Mesenchymal stem cell (in vitro differentiated cells and primary cell): ENCODE data around the gene TRIL. TPM values are rescaled to one million over a fixed set of nuclear protein-coding genes. Genes with fewer than 3 reads are reported as not detected.

Experiments used
- DNase-seq: peaks from one replicate; pipeline ENCODE4 v3.0.0-alpha.2; 2013
- H2AFZ ChIP-seq: one replicate; pipeline ENCODE4 v1.6.1; 2013; ENCODE audit warnings: low read depth, mild to moderate bottlenecking, control low read depth, inconsistent platforms, low read length, moderate library complexity
- H2AK5ac ChIP-seq: 2 replicates; pipeline ENCODE4 v1.6.1; 2013; ENCODE audit warnings: low read length, moderate library complexity, mild to moderate bottlenecking, inconsistent platforms; ENCODE audit not compliant: severe bottlenecking
- H2BK120ac ChIP-seq: one replicate; pipeline ENCODE4 v1.6.1; 2013; ENCODE audit warnings: low read depth, mild to moderate bottlenecking, inconsistent platforms, low read length, moderate library complexity
- H2BK12ac ChIP-seq, 2 experiments: one replicate each; pipeline ENCODE4 v1.6.1; 2013; ENCODE audit warnings: inconsistent platforms in 2 of 2, low read length in 2 of 2, mild to moderate bottlenecking in 2 of 2, moderate library complexity in 2 of 2, control low read depth in 1 of 2
- H2BK15ac ChIP-seq: one replicate; pipeline ENCODE4 v1.6.1; 2013; ENCODE audit warnings: mild to moderate bottlenecking, low read depth, inconsistent platforms; ENCODE audit not compliant: poor library complexity, severe bottlenecking
- H2BK5ac ChIP-seq: 2 replicates; pipeline ENCODE4 v1.6.1; 2013; ENCODE audit warnings: low read depth, mild to moderate bottlenecking, low read length, control low read depth, inconsistent platforms; ENCODE audit not compliant: poor library complexity, severe bottlenecking
- H3K14ac ChIP-seq, 2 experiments: one replicate each; pipeline ENCODE4 v1.6.1; 2013; ENCODE audit warnings: inconsistent platforms in 2 of 2, low read length in 2 of 2, control low read depth in 1 of 2, mild to moderate bottlenecking in 1 of 2, moderate library complexity in 1 of 2
- H3K18ac ChIP-seq, 2 experiments: one replicate each; pipeline ENCODE4 v1.6.1; 2013; ENCODE audit warnings: inconsistent platforms in 2 of 2, low read length in 2 of 2, control low read depth in 1 of 2, low read depth in 1 of 2, mild to moderate bottlenecking in 1 of 2
- H3K23ac ChIP-seq, 2 experiments: one replicate each; pipeline ENCODE4 v1.6.1; 2013; ENCODE audit warnings: inconsistent platforms in 2 of 2, low read length in 2 of 2, mild to moderate bottlenecking in 2 of 2, moderate library complexity in 2 of 2, control low read depth in 1 of 2
- H3K27ac ChIP-seq: 2 replicates; pipeline ENCODE4 v1.5.1; 2013; ENCODE audit warnings: mild to moderate bottlenecking, moderate library complexity, low read length, control low read depth, inconsistent platforms; ENCODE audit not compliant: poor library complexity, severe bottlenecking
- H3K27me3 ChIP-seq, 2 experiments: 2 replicates each; pipeline versions ENCODE4 v1.6.1 to v1.7.0; 2013; ENCODE audit warnings: low read length in 2 of 2, mild to moderate bottlenecking in 2 of 2, moderate library complexity in 2 of 2, control low read depth in 1 of 2, inconsistent platforms in 1 of 2; ENCODE audit not compliant: control insufficient read depth in 1 of 2, insufficient read depth in 1 of 2
- H3K36me3 ChIP-seq, 2 experiments: 2 replicates each; pipeline versions ENCODE4 v1.6.1 to v1.7.0; 2013; ENCODE audit warnings: low read length in 2 of 2, control low read depth in 1 of 2, inconsistent platforms in 1 of 2, low read depth in 1 of 2, mild to moderate bottlenecking in 1 of 2; ENCODE audit not compliant: insufficient read depth in 2 of 2, control insufficient read depth in 1 of 2
- H3K4ac ChIP-seq, 2 experiments: one replicate each; pipeline ENCODE4 v1.6.1; 2013; ENCODE audit warnings: inconsistent platforms in 2 of 2, low read length in 2 of 2, mild to moderate bottlenecking in 2 of 2, moderate library complexity in 2 of 2, control low read depth in 1 of 2, low read depth in 1 of 2
- H3K4me1 ChIP-seq: 2 replicates; pipeline ENCODE4 v1.6.1; 2013; ENCODE audit warnings: low read depth, low read length, control low read depth; ENCODE audit not compliant: control insufficient read depth, insufficient read depth
- H3K4me2 ChIP-seq: 2 replicates; pipeline ENCODE4 v1.6.1; 2013; ENCODE audit warnings: low read length, mild to moderate bottlenecking, inconsistent platforms; ENCODE audit not compliant: poor library complexity, severe bottlenecking
- H3K4me3 ChIP-seq, 2 experiments: 2 replicates each; pipeline versions ENCODE4 v1.5.1 to v1.7.0; 2013; ENCODE audit warnings: low read length in 2 of 2, mild to moderate bottlenecking in 2 of 2, control low read depth in 1 of 2, low read depth in 1 of 2; ENCODE audit not compliant: insufficient read depth in 1 of 2
- H3K79me1 ChIP-seq: replicated peaks from 2 replicates; pipeline ENCODE4 v1.6.1; 2013; ENCODE audit warnings: mild to moderate bottlenecking, control low read depth, low read length, inconsistent platforms; ENCODE audit not compliant: poor library complexity, severe bottlenecking
- H3K9ac ChIP-seq: 2 replicates; pipeline ENCODE4 v1.7.0; 2013; ENCODE audit warnings: mild to moderate bottlenecking, low read length, moderate library complexity
- H3K9me3 ChIP-seq: 2 replicates; pipeline ENCODE4 v1.7.0; 2013; ENCODE audit warnings: mild to moderate bottlenecking, low read length; ENCODE audit not compliant: control insufficient read depth
- H4K8ac ChIP-seq: one replicate; pipeline ENCODE4 v1.6.1; 2013; ENCODE audit warnings: inconsistent platforms, mild to moderate bottlenecking, low read length, moderate library complexity
- H4K91ac ChIP-seq: one replicate; pipeline ENCODE4 v1.6.1; 2013; ENCODE audit warnings: mild to moderate bottlenecking, low read length, inconsistent platforms
- WGBS: methylation state at CpG from one replicate; pipeline ENCODE4 v1.1.7; 2013; ENCODE audit warnings: mixed read lengths; 5-methylcytosine and 5-hydroxymethylcytosine counted together
- polyA plus RNA-seq, 2 experiments: library from polyadenylated mRNA; stranded (reverse); fragments of 200-250 nt; gene quantifications; one replicate each; pipeline ENCODE4 v1.2.3, GENCODE V29; 2013

TRIL gene, protein sequence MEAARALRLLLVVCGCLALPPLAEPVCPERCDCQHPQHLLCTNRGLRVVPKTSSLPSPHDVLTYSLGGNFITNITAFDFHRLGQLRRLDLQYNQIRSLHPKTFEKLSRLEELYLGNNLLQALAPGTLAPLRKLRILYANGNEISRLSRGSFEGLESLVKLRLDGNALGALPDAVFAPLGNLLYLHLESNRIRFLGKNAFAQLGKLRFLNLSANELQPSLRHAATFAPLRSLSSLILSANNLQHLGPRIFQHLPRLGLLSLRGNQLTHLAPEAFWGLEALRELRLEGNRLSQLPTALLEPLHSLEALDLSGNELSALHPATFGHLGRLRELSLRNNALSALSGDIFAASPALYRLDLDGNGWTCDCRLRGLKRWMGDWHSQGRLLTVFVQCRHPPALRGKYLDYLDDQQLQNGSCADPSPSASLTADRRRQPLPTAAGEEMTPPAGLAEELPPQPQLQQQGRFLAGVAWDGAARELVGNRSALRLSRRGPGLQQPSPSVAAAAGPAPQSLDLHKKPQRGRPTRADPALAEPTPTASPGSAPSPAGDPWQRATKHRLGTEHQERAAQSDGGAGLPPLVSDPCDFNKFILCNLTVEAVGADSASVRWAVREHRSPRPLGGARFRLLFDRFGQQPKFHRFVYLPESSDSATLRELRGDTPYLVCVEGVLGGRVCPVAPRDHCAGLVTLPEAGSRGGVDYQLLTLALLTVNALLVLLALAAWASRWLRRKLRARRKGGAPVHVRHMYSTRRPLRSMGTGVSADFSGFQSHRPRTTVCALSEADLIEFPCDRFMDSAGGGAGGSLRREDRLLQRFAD
- 6.3 TPM for polyA plus RNA-seq (2013, experiment 1 of 2)
- 6.2 TPM for polyA plus RNA-seq (2013, experiment 2 of 2)

DNA sequence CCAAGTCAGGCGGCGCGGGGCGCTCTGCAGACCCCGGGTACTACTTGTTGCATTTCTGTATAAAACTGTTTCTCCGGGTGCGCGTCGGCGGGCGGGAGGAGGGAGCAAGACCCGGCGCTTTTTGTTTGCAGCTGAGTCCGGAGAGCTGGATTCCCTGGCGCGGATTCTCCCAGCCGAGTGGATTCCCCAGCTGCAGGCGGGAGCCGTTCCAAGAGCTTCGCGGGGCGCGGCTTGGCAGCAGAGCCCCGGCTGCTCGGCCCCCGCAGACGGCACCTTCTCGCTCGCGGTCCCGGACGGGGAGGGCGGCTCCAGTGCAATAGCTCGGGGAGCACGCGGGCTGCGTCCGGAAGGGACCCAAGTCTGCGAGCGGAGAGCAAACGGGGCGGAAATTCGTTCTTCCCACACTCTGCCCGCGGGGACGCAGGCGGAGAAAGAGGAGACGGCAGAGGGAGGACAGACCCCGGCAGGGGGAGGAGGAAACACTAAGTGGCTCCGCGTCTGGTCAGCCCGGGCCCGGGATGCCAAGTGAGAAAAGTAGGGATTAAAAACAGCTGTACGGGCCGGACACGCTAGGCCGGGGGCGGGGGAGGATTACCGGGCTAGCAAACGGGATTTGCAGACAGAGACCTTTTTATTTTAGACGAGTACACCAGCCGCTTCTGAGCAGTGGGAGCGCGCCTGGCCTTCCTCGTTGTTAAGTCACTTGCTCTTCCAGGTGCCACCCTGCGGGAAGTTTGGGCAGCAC is at the start of gene TRIL:
Gene TRIL, minus strand, starts transcription at position 96 of the 745 bp plus-strand sequence. CDS start 284 bp downstream, outside the sequence.
- H3K4me3 ChIP-seq: peak within 1 kb of the TSS; percentile 50 to 75
- no peaks in the 10 kb centered on the region for H3K79me1 ChIP-seq
- no peak within 1 kb of the TSS for H3K27ac ChIP-seq
- DNase-seq: peak; percentile 74
- H4K8ac ChIP-seq: peak within 1 kb of the TSS; percentile 94
- no peak within 1 kb of the TSS for H2AK5ac ChIP-seq
- H2BK12ac ChIP-seq: peak within 1 kb of the TSS; percentile 80 to 82
- H3K36me3 ChIP-seq: peaks cover 0 to 8% of the 10 kb centered on the region in 2 experiments
- H3K27me3 ChIP-seq: peaks cover 44 to 65% of the 10 kb centered on the region in 2 experiments
- peak within 1 kb of the TSS in 1 of 2 experiments; percentile 98 for H3K23ac ChIP-seq
- H3K4me1 ChIP-seq: peaks cover 33% of the 10 kb centered on the region
- peak within 1 kb of the TSS; percentile 38 for H3K9ac ChIP-seq
- peak within 1 kb of the TSS; percentile 74 for H2AFZ ChIP-seq
- H4K91ac ChIP-seq: peak within 1 kb of the TSS; percentile 70
- peak within 1 kb of the TSS; percentile 62 for H2BK15ac ChIP-seq
- peak within 1 kb of the TSS; percentile 83 for H3K4me2 ChIP-seq
- H3K9me3 ChIP-seq: peaks cover 2% of the 10 kb centered on the region
- H3K18ac ChIP-seq: peak within 1 kb of the TSS; percentile 88 to 93
- peak within 1 kb of the TSS; percentile 44 to 86 for H3K4ac ChIP-seq
- 2% methylated on average over 66 of the region's 66 CpGs for WGBS
- H3K14ac ChIP-seq: no peak within 1 kb of the TSS
- H2BK120ac ChIP-seq: peak within 1 kb of the TSS; percentile 95
- H2BK5ac ChIP-seq: no peak within 1 kb of the TSS

DNA sequence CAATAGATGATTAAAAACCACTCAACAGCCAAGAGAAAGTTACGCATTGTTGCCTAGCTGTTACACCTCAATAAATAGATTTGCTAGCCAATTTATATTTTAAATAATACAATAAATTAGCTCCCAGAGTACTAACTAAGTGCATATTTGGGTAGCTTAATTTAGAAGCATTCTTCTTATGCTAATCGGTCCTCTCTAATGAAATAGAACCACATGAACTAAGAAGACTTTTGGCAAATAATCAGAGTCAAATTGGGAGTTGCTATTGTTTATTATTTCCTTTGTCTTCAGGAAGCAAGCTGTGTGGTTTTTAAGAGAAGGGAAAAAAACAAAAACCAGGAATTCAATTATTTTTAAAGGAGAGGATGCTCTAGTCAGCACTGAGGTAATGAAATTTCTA is 49.0 kb upstream of the TRIL start:
- H3K23ac ChIP-seq: no peak overlapping the region
- H3K4me3 ChIP-seq: no peak overlapping the region
- H4K91ac ChIP-seq: no peak overlapping the region
- H3K14ac ChIP-seq: no peak overlapping the region
- no peak overlapping the region for H2BK12ac ChIP-seq
- H3K27ac ChIP-seq: no peak overlapping the region
- H3K27me3 ChIP-seq: no peaks in the 10 kb centered on the region
- H2BK5ac ChIP-seq: no peak overlapping the region
- H4K8ac ChIP-seq: no peak overlapping the region
- no peaks in the 10 kb centered on the region for H3K36me3 ChIP-seq
- H2BK15ac ChIP-seq: no peak overlapping the region
- no peak overlapping the region for H3K4ac ChIP-seq
- H3K79me1 ChIP-seq: no peaks in the 10 kb centered on the region
- H2BK120ac ChIP-seq: no peak overlapping the region
- H2AK5ac ChIP-seq: no peak overlapping the region
- WGBS: no CpG with 5 or more reads among the region's 2 CpGs
- H3K4me1 ChIP-seq: no peaks in the 10 kb centered on the region
- H3K4me2 ChIP-seq: no peak overlapping the region
- DNase-seq: no peak
- H3K9ac ChIP-seq: no peak overlapping the region
- H2AFZ ChIP-seq: no peak overlapping the region
- H3K9me3 ChIP-seq: peaks cover 10% of the 10 kb centered on the region
- H3K18ac ChIP-seq: no peak overlapping the region

- Histone ChIP-seq H3K18ac (no peak overlapping the region), H3K23ac (no peak overlapping the region), H3K36me3 (no peaks in the 10 kb centered on the region), H2AK5ac (no peak overlapping the region), H2BK12ac (no peak overlapping the region), H2BK5ac (no peak overlapping the region), H3K4me3 (no peak overlapping the region), H3K9ac (no peak overlapping the region), H3K27ac (no peak overlapping the region), H3K9me3 (peaks cover 10% of the 10 kb centered on the region), H4K91ac (no peak overlapping the region), H2AFZ (no peak overlapping the region), H2BK15ac (no peak overlapping the region), H3K27me3 (peaks cover 3 to 12% of the 10 kb centered on the region in 2 experiments), H2BK120ac (no peak overlapping the region), H3K79me1 (no peaks in the 10 kb centered on the region), H3K4ac (no peak overlapping the region), H4K8ac (no peak overlapping the region), H3K14ac (no peak overlapping the region), H3K4me2 (no peak overlapping the region), H3K4me1 (no peaks in the 10 kb centered on the region)
- peak; percentile 15 for DNase-seq
- 55% methylated on average over 2 of the region's 3 CpGs for WGBS
Measured at GRCh38 chr7:29005829-29006228, 47.7 kb upstream of the TRIL start.
